OCI-LY1 (cell line): ENCODE data around the gene GPR26.

Experiments used
- H2AFZ ChIP-seq: fragments of 200-600 bp; sonication (generic), shearing (Covaris generic); 2 replicates; pipeline ENCODE4 v1.6.0; 2014; ENCODE audit warnings: antibody characterized with exemption, mild to moderate bottlenecking, low read length
- H3F3A ChIP-seq: fragments of 200-600 bp; sonication (generic), shearing (Covaris generic); 2 replicates; pipeline ENCODE4 v1.6.0; 2014; ENCODE audit warnings: mild to moderate bottlenecking, antibody characterized with exemption, low read length, moderate library complexity; ENCODE audit not compliant: insufficient read depth
- H3K27ac ChIP-seq: fragments of 200-600 bp; sonication (generic); 2 replicates; pipeline ENCODE4 v1.5.1; 2014; ENCODE audit warnings: low read length, mixed run types, mild to moderate bottlenecking, low read depth; ENCODE audit not compliant: poor library complexity, severe bottlenecking
- H3K27me3 ChIP-seq: fragments of 200-600 bp; sonication (generic); 2 replicates; pipeline ENCODE4 v1.6.0; 2014; ENCODE audit warnings: antibody characterized with exemption, mild to moderate bottlenecking, low read length, moderate library complexity; ENCODE audit not compliant: insufficient read depth
- H3K36me3 ChIP-seq: fragments of 200-600 bp; sonication (generic); 2 replicates; pipeline ENCODE4 v1.6.1; 2014; ENCODE audit warnings: mild to moderate bottlenecking, antibody characterized with exemption, low read length, moderate library complexity, mixed read lengths; ENCODE audit not compliant: insufficient read depth
- H3K4me1 ChIP-seq: fragments of 200-600 bp; sonication (generic); 2 replicates; pipeline ENCODE4 v1.5.1; 2014; ENCODE audit warnings: mild to moderate bottlenecking, low read length, moderate library complexity; ENCODE audit not compliant: insufficient read depth, severe bottlenecking
- H3K4me2 ChIP-seq: fragments of 200-600 bp; sonication (generic), shearing (Covaris generic); 2 replicates; pipeline ENCODE4 v1.6.1; 2014; ENCODE audit warnings: low read length
- H3K4me3 ChIP-seq: fragments of 200-600 bp; sonication (generic); 2 replicates; pipeline ENCODE4 v1.5.1; 2014; ENCODE audit warnings: low read length, low read depth, mild to moderate bottlenecking, mixed read lengths; ENCODE audit not compliant: poor library complexity, severe bottlenecking
- H3K79me2 ChIP-seq: fragments of 200-600 bp; shearing (Covaris generic); 2 replicates; pipeline ENCODE4 v1.6.1; 2016; ENCODE audit warnings: mixed run types, low read length, mixed read lengths; ENCODE audit not compliant: insufficient read depth
- H3K9ac ChIP-seq: fragments of 200-600 bp; sonication (generic), shearing (Covaris generic); 2 replicates; pipeline ENCODE4 v1.6.1; 2014; ENCODE audit warnings: mild to moderate bottlenecking, low read length, mixed read lengths
- H3K9me2 ChIP-seq: fragments of 200-600 bp; sonication (generic), shearing (Covaris generic); 2 replicates; pipeline ENCODE4 v1.6.1; 2014; ENCODE audit warnings: low read depth, mild to moderate bottlenecking, low read length, mixed read lengths
- H3K9me3 ChIP-seq: fragments of 200-600 bp; shearing (Covaris generic); 2 replicates; pipeline ENCODE4 v1.6.1; 2014; ENCODE audit warnings: low read length, mixed read lengths
- H4K20me1 ChIP-seq: fragments of 200-600 bp; sonication (generic), shearing (Covaris generic); 2 replicates; pipeline ENCODE4 v1.6.0; 2016; ENCODE audit warnings: mild to moderate bottlenecking, low read length; ENCODE audit not compliant: insufficient read depth
- CTCF ChIP-seq: fragments of 200-600 bp; sonication (generic), shearing (Covaris generic); IDR thresholded peaks from 2 replicates; pipeline ENCODE4 v1.5.1; 2017; ENCODE audit warnings: mild to moderate bottlenecking, antibody characterized with exemption, low read length, moderate library complexity, mixed read lengths
- EZH2 ChIP-seq: fragments of 200-600 bp; sonication (generic), shearing (Covaris generic); IDR thresholded peaks from 2 replicates; pipeline ENCODE4 v1.8.0; 2017; ENCODE audit warnings: borderline replicate concordance, mixed run types, mild to moderate bottlenecking, antibody characterized with exemption, low read length, moderate library complexity, mixed read lengths

Gene GPR26

GRCh38 chr10:123742751-123743440 is 76.7 kb downstream of the GPR26 start:
- Histone ChIP-seq H2AFZ (no peak overlapping the region), H3K4me2 (no peak overlapping the region), H3K79me2 (no peaks in the 10 kb centered on the region), H3K4me3 (no peak overlapping the region), H3K4me1 (no peaks in the 10 kb centered on the region), H3K27ac (no peak overlapping the region), H3K27me3 (no peaks in the 10 kb centered on the region), H4K20me1 (no peaks in the 10 kb centered on the region), H3K36me3 (no peaks in the 10 kb centered on the region), H3F3A (no peaks in the 10 kb centered on the region), H3K9me3 (no peaks in the 10 kb centered on the region), H3K9ac (no peak overlapping the region), H3K9me2 (no peaks in the 10 kb centered on the region)
- TF ChIP-seq EZH2, result no peak
- no peak for TF ChIP-seq CTCF

GRCh38 chr10:123743441-123744223 is 77.5 kb downstream of the GPR26 start:
- H3K9me3 ChIP-seq, result no peaks in the 10 kb centered on the region
- no peaks in the 10 kb centered on the region for H3K79me2 ChIP-seq
- no peak overlapping the region for H3K4me3 ChIP-seq
- TF ChIP-seq CTCF, result no peak
- no peak for TF ChIP-seq EZH2
- no peaks in the 10 kb centered on the region for H4K20me1 ChIP-seq
- no peaks in the 10 kb centered on the region for H3K9me2 ChIP-seq
- no peak overlapping the region for H3K27ac ChIP-seq
- H3K4me1 ChIP-seq, result no peaks in the 10 kb centered on the region
- H3K27me3 ChIP-seq, result no peaks in the 10 kb centered on the region
- no peak overlapping the region for H3K9ac ChIP-seq
- H3K36me3 ChIP-seq, result no peaks in the 10 kb centered on the region
- H2AFZ ChIP-seq, result no peak overlapping the region
- H3K4me2 ChIP-seq, result no peak overlapping the region
- H3F3A ChIP-seq, result no peaks in the 10 kb centered on the region

- Histone ChIP-seq H3K79me2 (no peaks in the 10 kb centered on the region), H3K4me2 (no peak overlapping the region), H4K20me1 (no peaks in the 10 kb centered on the region), H3K27ac (no peak overlapping the region), H3F3A (no peaks in the 10 kb centered on the region), H3K9ac (no peak overlapping the region), H3K4me1 (no peaks in the 10 kb centered on the region), H3K4me3 (no peak overlapping the region), H3K9me2 (no peaks in the 10 kb centered on the region), H3K9me3 (no peaks in the 10 kb centered on the region), H2AFZ (no peak overlapping the region), H3K36me3 (no peaks in the 10 kb centered on the region), H3K27me3 (no peaks in the 10 kb centered on the region)
- TF ChIP-seq CTCF (no peak), EZH2 (no peak)
Measured at GRCh38 chr10:123744224-123744536, 78.0 kb downstream of the GPR26 start.
